CD4-positive, alpha-beta T cell (primary cell): ENCODE data around the gene FIGLA. TPM values are rescaled to one million over a fixed set of nuclear protein-coding genes. Genes with fewer than 3 reads are reported as not detected.

Experiments
- ATAC-seq: fragments of 200-7000 bp; cut with Tn5 transposase; one replicate; pipeline ENCODE4 v1.10.0; 2022; ENCODE audit warnings: mild to moderate bottlenecking; ENCODE audit not compliant: poor library complexity
- CTCF ChIA-PET: fragments of 350-600 bp; sonication (Branson Sonifier 250); formaldehyde crosslinking; loops from one replicate; lab custom pipeline; 2021; ENCODE audit warnings: antibody characterized with exemption, inconsistent platforms; lab: Charles Lee
- POLR2A ChIA-PET: fragments of 350-600 bp; sonication (Branson Sonifier 250); formaldehyde crosslinking; loops from one replicate; lab custom pipeline; 2021; ENCODE audit warnings: antibody characterized with exemption, inconsistent platforms; lab: Charles Lee
- DNase-seq, 14 experiments: peaks; one replicate each; pipeline ENCODE4 v3.0.0-alpha.2; 2013 to 2020; ENCODE audit warnings: mixed read lengths in 2 of 14
- H3K27ac ChIP-seq, 2 donors: one replicate each; pipeline versions ENCODE4 v1.5.1 to v1.7.0; 2013; ENCODE audit warnings: low read length in 2 of 2, low read depth in 1 of 2, mild to moderate bottlenecking in 1 of 2
- H3K27me3 ChIP-seq, 2 experiments: 1 replicate in 1 of 2; 2 replicates in 1 of 2; pipeline versions ENCODE4 v1.6.1 to v1.7.0; 2013; ENCODE audit warnings: low read length in 2 of 2, control low read depth in 1 of 2, mild to moderate bottlenecking in 1 of 2, moderate library complexity in 1 of 2; ENCODE audit not compliant: insufficient read depth in 2 of 2, control insufficient read depth in 1 of 2
- H3K36me3 ChIP-seq: one replicate; pipeline ENCODE4 v1.6.1; 2013; ENCODE audit warnings: low read length, control low read depth; ENCODE audit not compliant: insufficient read depth
- H3K4me1 ChIP-seq: one replicate; pipeline ENCODE4 v1.6.1; 2013; ENCODE audit warnings: low read length, control low read depth; ENCODE audit not compliant: insufficient read depth
- H3K4me3 ChIP-seq: one replicate; pipeline ENCODE4 v1.5.1; 2013; ENCODE audit warnings: mild to moderate bottlenecking, low read length, moderate library complexity
- H3K9me3 ChIP-seq, 2 experiments: 1 replicate in 1 of 2; 2 replicates in 1 of 2; pipeline versions ENCODE4 v1.6.1 to v1.7.0; 2013; ENCODE audit warnings: low read length in 2 of 2, mild to moderate bottlenecking in 2 of 2, control low read depth in 1 of 2, moderate library complexity in 1 of 2; ENCODE audit not compliant: control insufficient read depth in 1 of 2, insufficient read depth in 1 of 2
- H3K27ac Mint-ChIP-seq: one replicate; pipeline ENCODE4 v1.8.0; 2020; ENCODE audit warnings: mixed read lengths
- H3K27me3 Mint-ChIP-seq: one replicate; pipeline ENCODE4 v1.8.0; 2021; ENCODE audit warnings: mixed read lengths
- H3K36me3 Mint-ChIP-seq: one replicate; pipeline ENCODE4 v1.8.0; 2021; ENCODE audit warnings: low read depth, mixed read lengths
- H3K4me1 Mint-ChIP-seq: one replicate; pipeline ENCODE4 v1.8.0; 2021; ENCODE audit warnings: low read depth, mixed read lengths
- H3K4me3 Mint-ChIP-seq: one replicate; pipeline ENCODE4 v1.8.0; 2020; ENCODE audit warnings: mild to moderate bottlenecking, mixed read lengths
- H3K9me3 Mint-ChIP-seq: one replicate; pipeline ENCODE4 v1.8.0; 2020; ENCODE audit warnings: mixed read lengths
- CTCF ChIP-seq: fragments of 200-600 bp; IDR thresholded peaks from one replicate; pipeline ENCODE4 v1.8.0; 2022; ENCODE audit warnings: antibody characterized with exemption, mild to moderate bottlenecking
- intact Hi-C, 2 experiments: fragments of 100-400 bp; cut with DNase I in 1 of 2; cut with micrococcal nuclease in 1 of 2; formaldehyde crosslinking; loops; one replicate each; pipeline versions ENCODE4 v1.15.1 to v1.9.0; 2023 to 2025; cut with DNase I, micrococcal nuclease
- total RNA-seq, 174 experiments: library from RNA in 2 of 174; stranded (reverse) in 2 of 174; gene quantifications; one replicate each; pipeline ENCODE4 v1.2.3 and lab custom pipeline; 2021 to 2026

FIGLA gene
- total RNA-seq, 2 experiments from 2014 or later: not detected

- ChIA-PET CTCF (interaction anchor here (1.0 kb wide), 1 partner anchor 17 kb away, joined by 3 read pairs; no protein-coding TSS in a partner anchor), POLR2A (no interaction called here)
- Mint-ChIP-seq H3K4me1 (peaks cover 16% of the 10 kb centered on the region), H3K27ac (peak overlapping the region; percentile 38), H3K27me3 (peaks cover 67% of the 10 kb centered on the region), H3K36me3 (no peaks in the 10 kb centered on the region), H3K9me3 (no peaks in the 10 kb centered on the region), H3K4me3 (peak overlapping the region; percentile 87)
- ATAC-seq (no peak), DNase-seq (no peak)
- H3K9me3 ChIP-seq: no peaks in the 10 kb centered on the region
- no peak for TF ChIP-seq CTCF
- H3K27ac ChIP-seq: no peak overlapping the region
- no peak overlapping the region for H3K4me3 ChIP-seq
- peaks cover 14% of the 10 kb centered on the region for H3K4me1 ChIP-seq
- intact Hi-C loops: loop anchor here in 1 of 2 experiments (5.0 kb wide), 1 partner anchor 111 kb away; no protein-coding TSS in a partner anchor
- H3K36me3 ChIP-seq: no peaks in the 10 kb centered on the region
- peaks cover 23 to 37% of the 10 kb centered on the region in 2 experiments for H3K27me3 ChIP-seq
Observed at GRCh38 chr2:70768590-70769085, 21.8 kb downstream of the FIGLA start.

GRCh38 chr2:70767699-70768589 is 22.5 kb downstream of the FIGLA start, which contains the start of gene ADD2:
TSS of gene ADD2 (minus strand) at chr2:70768200. CDS start at chr2:70706408, 61,792 bp downstream.
- H3K9me3 ChIP-seq: no peaks in the 10 kb centered on the region
- peaks cover 16% of the 10 kb centered on the region for H3K4me1 Mint-ChIP-seq
- peak in 12 of 14 experiments; percentile 7 to 72 (median 30) for DNase-seq
- ChIA-PET POLR2A (interaction anchor here (1.1 kb wide), 1 partner anchor 8 kb away, joined by 3 read pairs; no protein-coding TSS in a partner anchor), CTCF (interaction anchor here (0.8 kb wide), 1 partner anchor 9 kb away, joined by 3 read pairs; no protein-coding TSS in a partner anchor)
- H3K4me3 Mint-ChIP-seq: peak within 1 kb of the TSS; percentile 88
- peak; percentile 31 for TF ChIP-seq CTCF
- H3K36me3 Mint-ChIP-seq: no peaks in the 10 kb centered on the region
- H3K27ac ChIP-seq: no peak within 1 kb of the TSS
- H3K27me3 ChIP-seq: peaks cover 21 to 34% of the 10 kb centered on the region in 2 experiments
- H3K27ac Mint-ChIP-seq: peak within 1 kb of the TSS; percentile 38
- H3K9me3 Mint-ChIP-seq: no peaks in the 10 kb centered on the region
- peak; percentile 68 for ATAC-seq
- H3K4me3 ChIP-seq: peak within 1 kb of the TSS; percentile 62
- intact Hi-C loops: loop anchor here in 1 of 2 experiments (5.0 kb wide), 1 partner anchor 111 kb away; no protein-coding TSS in a partner anchor
- H3K36me3 ChIP-seq: no peaks in the 10 kb centered on the region
- H3K27me3 Mint-ChIP-seq: peaks cover 60% of the 10 kb centered on the region
- peaks cover 14% of the 10 kb centered on the region for H3K4me1 ChIP-seq

GRCh38 chr2:70767079-70767698 is 23.3 kb downstream of the FIGLA start:
- intact Hi-C loops: loop anchor here in 1 of 2 experiments (5.0 kb wide), 1 partner anchor 110 kb away; no protein-coding TSS in a partner anchor
- peak overlapping the region; percentile 7 for H3K27ac Mint-ChIP-seq
- TF ChIP-seq CTCF: no peak

More at GRCh38 chr2:70767079-70767698, 23.3 kb downstream of the FIGLA start:
- ChIA-PET POLR2A (interaction anchor here (1.1 kb wide), 1 partner anchor 8 kb away, joined by 3 read pairs; no protein-coding TSS in a partner anchor), CTCF (interaction anchor here (0.8 kb wide), 1 partner anchor 8 kb away, joined by 3 read pairs; no protein-coding TSS in a partner anchor)
- no peaks in the 10 kb centered on the region for H3K9me3 Mint-ChIP-seq
- peak in 7 of 14 experiments; percentile 2 to 35 (median 15) for DNase-seq
- Histone ChIP-seq H3K9me3 (no peaks in the 10 kb centered on the region), H3K36me3 (no peaks in the 10 kb centered on the region), H3K4me3 (peak overlapping the region; percentile 62), H3K27ac (no peak overlapping the region), H3K4me1 (peaks cover 14% of the 10 kb centered on the region), H3K27me3 (peaks cover 14 to 31% of the 10 kb centered on the region in 2 experiments)
- peak overlapping the region; percentile 88 for H3K4me3 Mint-ChIP-seq
- peaks cover 16% of the 10 kb centered on the region for H3K4me1 Mint-ChIP-seq
- peaks cover 54% of the 10 kb centered on the region for H3K27me3 Mint-ChIP-seq
- no peaks in the 10 kb centered on the region for H3K36me3 Mint-ChIP-seq
- peak; percentile 26 for ATAC-seq
